Smooth muscle cell (in vitro differentiated cells): ENCODE measurements around the gene ACTL7A. TPM values are rescaled to one million over a fixed set of nuclear protein-coding genes. Genes with fewer than 3 reads are reported as not detected.

Experiments used
- DNase-seq: peaks from one replicate; lab custom pipeline; 2025; ENCODE audit not compliant: unreplicated experiment; lab: John Stamatoyannopoulos, UW
- H2AFZ ChIP-seq: fragments of 200-600 bp; sonication (generic); 2 replicates; pipeline ENCODE4 v1.6.0; 2016; ENCODE audit warnings: antibody characterized with exemption, low read depth, mild to moderate bottlenecking
- H3F3A ChIP-seq: fragments of 200-600 bp; sonication (generic); 2 replicates; pipeline ENCODE4 v1.6.0; 2017; ENCODE audit warnings: antibody characterized with exemption, low read depth
- H3K27ac ChIP-seq: fragments of 200-600 bp; sonication (generic); 2 replicates; pipeline ENCODE4 v1.5.1; 2016; ENCODE audit warnings: low read depth, mild to moderate bottlenecking
- H3K27me3 ChIP-seq: fragments of 200-600 bp; sonication (generic); 2 replicates; pipeline ENCODE4 v1.6.1; 2016; ENCODE audit warnings: low read depth, mild to moderate bottlenecking
- H3K36me3 ChIP-seq: fragments of 200-600 bp; sonication (generic); 2 replicates; pipeline ENCODE4 v1.5.1; 2016; ENCODE audit warnings: low read depth
- H3K4me1 ChIP-seq: fragments of 200-600 bp; sonication (generic); 2 replicates; pipeline ENCODE4 v1.5.1; 2016; ENCODE audit warnings: low read depth
- H3K4me2 ChIP-seq: fragments of 200-600 bp; sonication (generic); 2 replicates; pipeline ENCODE4 v1.6.0; 2016; ENCODE audit warnings: mild to moderate bottlenecking
- H3K4me3 ChIP-seq: fragments of 200-600 bp; sonication (generic); 2 replicates; pipeline ENCODE4 v1.5.1; 2016; ENCODE audit warnings: mild to moderate bottlenecking
- H3K79me2 ChIP-seq: fragments of 200-600 bp; sonication (generic); 2 replicates; pipeline ENCODE4 v1.6.0; 2016; ENCODE audit warnings: low read depth, mild to moderate bottlenecking
- H3K9ac ChIP-seq: fragments of 200-600 bp; sonication (generic); 2 replicates; pipeline ENCODE4 v1.6.0; 2016; ENCODE audit warnings: low read depth
- H3K9me3 ChIP-seq: fragments of 200-600 bp; sonication (generic); replicated peaks from 2 replicates; pipeline ENCODE4 v1.5.1; 2016; ENCODE audit warnings: low read depth
- H4K20me1 ChIP-seq: fragments of 200-600 bp; sonication (generic); 2 replicates; pipeline ENCODE4 v1.6.0; 2016; ENCODE audit warnings: low read depth
- CTCF ChIP-seq: fragments of 200-600 bp; sonication (generic); IDR thresholded peaks from 2 replicates; pipeline ENCODE4 v1.5.1; 2017; ENCODE audit warnings: borderline replicate concordance, mild to moderate bottlenecking, antibody characterized with exemption; ENCODE audit not compliant: insufficient read depth, poor library complexity, severe bottlenecking
- WGBS: methylation state at CpG from one replicate; pipeline ENCODE4 v1.1.7; 2016; ENCODE audit warnings: low lambda C conversion rate; 5-methylcytosine and 5-hydroxymethylcytosine counted together
- polyA plus RNA-seq: library from polyadenylated mRNA; unstranded; fragments of >200 nt; fragmentation: Nextera tagmentation; extraction: Ambion mirVana; gene quantifications from 2 replicates; pipeline ENCODE4 v1.2.1, GENCODE V29; 2016
- total RNA-seq: library from RNA; depleted of rRNA; stranded (reverse); fragments of >200 nt; gene quantifications from 2 replicates; pipeline ENCODE4 v1.2.3, GENCODE V29; 2014

ACTL7A gene
- total and polyA plus RNA-seq, 2 experiments from 2014 or later = not detected

DNA sequence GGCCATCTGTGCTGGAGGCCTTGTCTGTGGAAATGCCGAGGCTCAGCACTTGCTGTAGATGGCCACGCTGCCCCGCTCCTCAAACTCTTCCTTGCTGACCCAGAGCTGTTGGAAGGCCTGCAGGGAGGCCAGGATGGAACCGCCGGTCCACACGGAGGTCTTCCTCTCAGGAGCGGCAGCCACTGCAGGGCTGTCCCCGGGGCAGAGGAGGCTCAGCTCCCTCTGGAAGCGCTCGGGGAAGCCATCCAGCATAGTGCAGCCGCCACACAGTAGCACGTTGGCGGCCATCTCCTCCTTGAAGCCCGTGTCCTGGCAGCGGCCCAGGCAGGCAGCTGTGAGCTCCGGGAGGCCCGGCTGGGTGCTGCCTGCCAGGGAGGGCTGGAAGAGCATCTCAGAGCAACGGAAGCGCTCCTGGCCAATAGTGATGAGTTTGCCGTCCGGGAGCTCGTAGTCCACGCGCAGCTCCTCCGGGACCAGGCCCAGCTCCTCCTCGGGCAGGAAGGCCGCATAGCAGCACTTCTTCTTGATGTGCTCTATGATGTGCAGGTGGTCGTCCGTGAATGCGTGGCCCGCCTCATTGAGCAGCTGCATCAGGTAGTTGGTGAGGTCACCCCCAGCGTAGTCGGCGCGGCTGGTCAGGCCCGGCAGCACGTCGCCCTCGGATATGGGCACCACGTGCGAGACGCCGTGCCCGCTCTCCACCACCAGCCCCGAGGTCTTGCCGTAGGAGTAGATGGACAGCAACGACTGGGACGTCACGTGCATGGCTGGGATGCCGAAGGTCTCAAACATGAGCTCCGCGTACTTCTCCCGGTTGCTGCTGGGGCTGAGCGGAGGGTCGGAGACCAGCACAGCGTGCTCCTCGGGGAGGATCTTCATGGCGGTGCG is 7.2 kb upstream of the ACTL7A start:
- H3K4me2 ChIP-seq = no peak overlapping the region
- DNase-seq = no peak
- H3K27me3 ChIP-seq = peaks cover 31% of the 10 kb centered on the region
- H3K9ac ChIP-seq = no peak overlapping the region
- no peak for TF ChIP-seq CTCF
- no peak overlapping the region for H2AFZ ChIP-seq
- 96% methylated on average over 52 of the region's 59 CpGs for WGBS
- no peak overlapping the region for H3K27ac ChIP-seq
- H3K4me3 ChIP-seq = no peak overlapping the region
- no peaks in the 10 kb centered on the region for H3K36me3 ChIP-seq
- no peaks in the 10 kb centered on the region for H3F3A ChIP-seq
- no peaks in the 10 kb centered on the region for H3K9me3 ChIP-seq
- H3K4me1 ChIP-seq = no peaks in the 10 kb centered on the region
- H3K79me2 ChIP-seq = no peaks in the 10 kb centered on the region
- H4K20me1 ChIP-seq = no peaks in the 10 kb centered on the region

- Histone ChIP-seq H3K9ac (no peak overlapping the region), H3K36me3 (no peaks in the 10 kb centered on the region), H3K27me3 (peaks cover 31% of the 10 kb centered on the region), H3K4me3 (no peak overlapping the region), H4K20me1 (no peaks in the 10 kb centered on the region), H3F3A (no peaks in the 10 kb centered on the region), H3K27ac (no peak overlapping the region), H2AFZ (no peak overlapping the region), H3K4me1 (no peaks in the 10 kb centered on the region), H3K9me3 (no peaks in the 10 kb centered on the region), H3K79me2 (no peaks in the 10 kb centered on the region), H3K4me2 (no peak overlapping the region)
- no peak for DNase-seq
- 99% methylated on average over 23 of the region's 25 CpGs for WGBS
- no peak for TF ChIP-seq CTCF
Measured at GRCh38 chr9:108855529-108855886, 6.6 kb upstream of the ACTL7A start.

DNA sequence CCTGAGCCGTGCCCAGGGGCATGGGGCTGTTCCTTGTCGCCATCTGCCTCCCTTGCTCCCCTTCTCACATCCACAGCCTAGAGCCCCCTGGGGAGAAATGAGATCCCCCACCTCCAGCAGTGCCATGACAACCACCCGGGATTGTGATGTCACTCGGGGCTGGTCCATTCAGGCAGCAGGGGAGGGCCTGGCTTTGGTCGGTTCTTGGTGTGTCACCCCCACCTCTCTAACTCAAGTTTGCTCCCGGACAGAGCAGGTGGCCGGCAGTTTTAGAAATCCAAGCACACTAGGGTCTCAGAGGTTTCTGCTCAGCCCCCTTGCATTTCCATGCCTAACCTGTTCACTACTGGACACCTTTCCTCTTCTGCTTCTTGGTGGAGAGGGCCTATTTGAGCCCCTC is 6.2 kb upstream of the ACTL7A start, which contains the start of gene ACTL7B:
Gene ACTL7B (minus strand): TSS at position 99 of the 400 bp plus-strand sequence. CDS start 56 bp downstream, at position 43.
- TF ChIP-seq CTCF = no peak
- Histone ChIP-seq H3K36me3 (no peaks in the 10 kb centered on the region), H3K9ac (no peak within 1 kb of the TSS), H3K79me2 (no peaks in the 10 kb centered on the region), H2AFZ (no peak within 1 kb of the TSS), H3K27me3 (peaks cover 30% of the 10 kb centered on the region), H3K4me1 (no peaks in the 10 kb centered on the region), H3K27ac (no peak within 1 kb of the TSS), H4K20me1 (no peaks in the 10 kb centered on the region), H3F3A (no peaks in the 10 kb centered on the region), H3K4me2 (no peak within 1 kb of the TSS), H3K4me3 (no peak within 1 kb of the TSS), H3K9me3 (no peaks in the 10 kb centered on the region)
- DNase-seq = no peak
- 92% methylated on average over 7 of the region's 7 CpGs for WGBS
